ENCODE measurements around the gene GPHA2. TPM values are rescaled to one million over a fixed set of nuclear protein-coding genes. Genes with fewer than 3 reads are reported as not detected.

GPHA2 gene
- total and polyA plus RNA-seq, 7 donors: not detected

DNA sequence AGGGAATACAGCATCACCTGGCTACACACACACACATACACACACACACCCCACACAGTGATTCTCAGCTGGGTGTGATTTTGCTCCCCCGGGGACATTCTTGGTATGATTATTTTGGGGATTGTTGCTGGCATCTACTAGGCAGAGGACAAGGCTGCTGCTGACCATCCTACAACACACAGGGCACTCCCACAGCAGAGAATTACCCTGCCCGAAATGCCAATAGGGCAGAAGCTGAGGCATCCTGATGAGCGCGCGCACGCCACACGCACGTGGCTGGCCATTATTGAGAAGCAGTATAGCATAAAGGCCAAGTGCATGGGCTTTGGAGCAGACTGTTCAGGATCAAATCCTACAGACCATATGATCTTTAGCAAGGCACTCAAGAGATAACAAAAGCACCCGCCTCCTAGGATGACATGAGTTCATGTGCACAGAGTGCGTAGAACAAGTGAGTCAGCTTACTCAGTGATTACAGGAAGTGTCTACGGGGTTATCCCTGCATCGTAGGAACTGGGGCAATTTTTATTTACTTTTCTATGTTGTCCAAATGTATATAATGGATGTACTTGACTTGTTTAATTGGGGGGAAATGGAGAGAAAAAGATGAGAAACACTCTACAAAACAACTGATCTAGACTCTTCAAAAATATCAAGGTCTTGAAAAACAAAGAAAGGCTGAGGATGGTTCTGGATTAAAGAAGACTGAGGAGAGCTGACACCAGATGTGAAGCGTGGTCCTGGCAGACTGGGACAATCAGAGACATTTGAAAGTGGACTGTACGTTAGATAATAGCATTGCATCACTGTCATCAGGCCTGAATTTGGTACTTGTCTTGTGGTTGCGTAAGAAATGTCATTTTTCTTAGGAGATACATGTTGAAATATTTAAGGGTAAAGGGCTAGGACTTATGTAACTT lies 50.1 kb downstream of the GPHA2 start:
- no peaks in the 10 kb centered on the region for H3K27me3 ChIP-seq (ENCODE audit: insufficient read depth in 3 of 3, low read length in 2 of 3)
- H3K9me3 ChIP-seq: no peaks in the 10 kb centered on the region
- no peak overlapping the region for H3K4me3 ChIP-seq
- no peak for TF ChIP-seq CTCF (IDR thresholded peaks at IDR 0.05)
- no peaks in the 10 kb centered on the region for H3K36me3 ChIP-seq (ENCODE audit: insufficient read depth in 1 of 2, low read depth in 1 of 2)
- DNase-seq (no peak), ATAC-seq (no peak)
- WGBS, 3 donors: 85 to 91% (median 88%) methylated on average over 15 of the region's 15 CpGs
- peaks cover 6% of the 10 kb centered on the region for H3K4me1 ChIP-seq
- no peak overlapping the region for H3K27ac ChIP-seq
- intact Hi-C loops (cut with DNase I): loop anchor here in 1 of 2 donors (2.0 kb wide), 1 partner anchor 33 kb away; no protein-coding TSS in a partner anchor

Other genes starting within 250 kb of the GPHA2 start
- 1 to 10 TPM; 1.4 to 5.2 (median 3.5) TPM for gene NRXN2, start 212.7 kb downstream of the GPHA2 start, total RNA-seq
- gene NRXN2, start 212.7 kb downstream of the GPHA2 start, polyA plus RNA-seq: 1 to 10 TPM in 1 of 3 donors, under 1 TPM in 2; 0.44 to 1.9 (median 0.60) TPM
- 1 to 10 TPM; 2.6 to 8.6 (median 6.0) TPM for gene RASGRP2, start 191.8 kb downstream of the GPHA2 start, total RNA-seq
- 10 to 100 TPM in 1 of 3 donors, 1 to 10 TPM in 2; 6.5 to 14.7 (median 9.1) TPM for gene RASGRP2, start 191.8 kb downstream of the GPHA2 start, polyA plus RNA-seq
- 1,000 to 10,000 TPM; 1,536 to 2,203 (median 1,794) TPM for gene PYGM, start 175.9 kb downstream of the GPHA2 start, total RNA-seq
- gene PYGM, start 175.9 kb downstream of the GPHA2 start, polyA plus RNA-seq: 1,000 to 10,000 TPM in 2 of 3 donors, 100 to 1,000 TPM in 1; 511 to 1,840 (median 1,729) TPM
- gene SF1, start 157.4 kb downstream of the GPHA2 start, total RNA-seq: 100 to 1,000 TPM; 150 to 210 (median 184) TPM
- gene SF1, start 157.4 kb downstream of the GPHA2 start, polyA plus RNA-seq: 10 to 100 TPM; 56.2 to 89.6 (median 65.4) TPM
- gene MAP4K2, start 132.7 kb downstream of the GPHA2 start, total RNA-seq: 1 to 10 TPM; 3.0 to 6.7 (median 4.0) TPM
- gene MAP4K2, start 132.7 kb downstream of the GPHA2 start, polyA plus RNA-seq: 1 to 10 TPM; 4.5 to 6.1 (median 5.6) TPM
- gene MEN1, start 125.3 kb downstream of the GPHA2 start, total RNA-seq: 10 to 100 TPM in 2 of 4 donors, 1 to 10 TPM in 2; 7.2 to 13.5 (median 10.3) TPM
- 10 to 100 TPM in 2 of 3 donors, 1 to 10 TPM in 1; 8.7 to 21.2 (median 12.9) TPM for gene MEN1, start 125.3 kb downstream of the GPHA2 start, polyA plus RNA-seq
- gene CDC42BPG, start 91.2 kb downstream of the GPHA2 start, total RNA-seq: 1 to 10 TPM in 1 of 4 donors, under 1 TPM in 2, not detected in 1; 0.05 to 2.2 (median 0.08) TPM
- gene CDC42BPG, start 91.2 kb downstream of the GPHA2 start, polyA plus RNA-seq: under 1 TPM; 0.04 to 0.06 (median 0.05) TPM
- gene EHD1, start 57.3 kb downstream of the GPHA2 start, total RNA-seq: 10 to 100 TPM; 34.7 to 71.0 (median 61.1) TPM
- gene EHD1, start 57.3 kb downstream of the GPHA2 start, polyA plus RNA-seq: 100 to 1,000 TPM in 1 of 3 donors, 10 to 100 TPM in 2; 23.5 to 174 (median 30.9) TPM
- gene ATG2A, start 18.7 kb downstream of the GPHA2 start, total RNA-seq: 10 to 100 TPM; 19.5 to 21.6 (median 20.6) TPM
- 10 to 100 TPM; 11.0 to 17.9 (median 15.4) TPM for gene ATG2A, start 18.7 kb downstream of the GPHA2 start, polyA plus RNA-seq
- gene PPP2R5B, start 11.2 kb downstream of the GPHA2 start, total RNA-seq: 10 to 100 TPM; 13.2 to 21.9 (median 18.1) TPM
- gene PPP2R5B, start 11.2 kb downstream of the GPHA2 start, polyA plus RNA-seq: 10 to 100 TPM; 14.9 to 36.1 (median 16.8) TPM
- gene MAJIN, start 36.2 kb upstream of the GPHA2 start, total RNA-seq: not detected
- not detected for gene MAJIN, start 36.2 kb upstream of the GPHA2 start, polyA plus RNA-seq
- gene BATF2, start 61.1 kb upstream of the GPHA2 start, total RNA-seq: 1 to 10 TPM; 1.7 to 2.5 (median 2.4) TPM
- 1 to 10 TPM; 2.3 to 8.4 (median 3.4) TPM for gene BATF2, start 61.1 kb upstream of the GPHA2 start, polyA plus RNA-seq
- gene ARL2, start 78.3 kb upstream of the GPHA2 start, total RNA-seq: 100 to 1,000 TPM; 109 to 171 (median 145) TPM
- 100 to 1,000 TPM; 119 to 168 (median 154) TPM for gene ARL2, start 78.3 kb upstream of the GPHA2 start, polyA plus RNA-seq
- 10 to 100 TPM; 15.6 to 21.7 (median 18.7) TPM for gene SNX15, start 91.5 kb upstream of the GPHA2 start, total RNA-seq
- 10 to 100 TPM; 26.7 to 66.5 (median 30.3) TPM for gene SNX15, start 91.5 kb upstream of the GPHA2 start, polyA plus RNA-seq
- 10 to 100 TPM in 1 of 4 donors, 1 to 10 TPM in 3; 8.4 to 12.3 (median 9.1) TPM for gene SAC3D1, start 105.3 kb upstream of the GPHA2 start, total RNA-seq
- gene SAC3D1, start 105.3 kb upstream of the GPHA2 start, polyA plus RNA-seq: 10 to 100 TPM; 10.8 to 19.2 (median 12.9) TPM
- gene NAALADL1, start 122.7 kb upstream of the GPHA2 start, total RNA-seq: 1 to 10 TPM in 2 of 4 donors, under 1 TPM in 2; 0.98 to 4.8 (median 1.9) TPM
- 1 to 10 TPM; 1.3 to 3.7 (median 1.6) TPM for gene NAALADL1, start 122.7 kb upstream of the GPHA2 start, polyA plus RNA-seq
- 1 to 10 TPM in 1 of 4 donors, under 1 TPM in 3; 0.50 to 1.1 (median 0.87) TPM for gene CDCA5, start 148.1 kb upstream of the GPHA2 start, total RNA-seq
- gene CDCA5, start 148.1 kb upstream of the GPHA2 start, polyA plus RNA-seq: 1 to 10 TPM in 2 of 3 donors, under 1 TPM in 1; 0.28 to 1.6 (median 1.3) TPM
- 10 to 100 TPM; 22.1 to 29.3 (median 26.2) TPM for gene ZFPL1, start 148.3 kb upstream of the GPHA2 start, total RNA-seq
- 10 to 100 TPM; 43.0 to 55.9 (median 46.8) TPM for gene ZFPL1, start 148.3 kb upstream of the GPHA2 start, polyA plus RNA-seq
- 100 to 1,000 TPM in 1 of 4 donors, 10 to 100 TPM in 3; 82.2 to 105 (median 91.3) TPM for gene VPS51, start 160.3 kb upstream of the GPHA2 start, total RNA-seq
- 100 to 1,000 TPM in 1 of 3 donors, 10 to 100 TPM in 2; 60.3 to 110 (median 85.8) TPM for gene VPS51, start 160.3 kb upstream of the GPHA2 start, polyA plus RNA-seq
- gene TM7SF2, start 176.0 kb upstream of the GPHA2 start, total RNA-seq: 10 to 100 TPM in 2 of 4 donors, 1 to 10 TPM in 2; 5.1 to 13.5 (median 9.5) TPM
- gene TM7SF2, start 176.0 kb upstream of the GPHA2 start, polyA plus RNA-seq: 1 to 10 TPM; 3.2 to 7.8 (median 5.3) TPM
- 10 to 100 TPM in 2 of 4 donors, 1 to 10 TPM in 2; 8.6 to 16.1 (median 10.2) TPM for gene ZNHIT2, start 181.8 kb upstream of the GPHA2 start, total RNA-seq
- gene ZNHIT2, start 181.8 kb upstream of the GPHA2 start, polyA plus RNA-seq: 10 to 100 TPM; 21.7 to 25.7 (median 24.9) TPM
- gene FAU, start 186.2 kb upstream of the GPHA2 start, total RNA-seq: 100 to 1,000 TPM; 465 to 641 (median 573) TPM
- gene FAU, start 186.2 kb upstream of the GPHA2 start, polyA plus RNA-seq: 100 to 1,000 TPM; 639 to 798 (median 733) TPM
- 10 to 100 TPM; 31.4 to 36.7 (median 32.4) TPM for gene MRPL49, start 186.4 kb upstream of the GPHA2 start, total RNA-seq
- 10 to 100 TPM; 29.0 to 54.1 (median 45.8) TPM for gene MRPL49, start 186.4 kb upstream of the GPHA2 start, polyA plus RNA-seq
- 10 to 100 TPM; 26.5 to 56.1 (median 31.7) TPM for gene SYVN1, start 198.6 kb upstream of the GPHA2 start, total RNA-seq
- gene SYVN1, start 198.6 kb upstream of the GPHA2 start, polyA plus RNA-seq: 10 to 100 TPM; 20.2 to 33.5 (median 20.5) TPM
- gene SPDYC, start 234.3 kb upstream of the GPHA2 start, total RNA-seq: not detected
- not detected for gene SPDYC, start 234.3 kb upstream of the GPHA2 start, polyA plus RNA-seq
- gene CAPN1, start 246.0 kb upstream of the GPHA2 start, total RNA-seq: 100 to 1,000 TPM in 1 of 4 donors, 10 to 100 TPM in 3; 72.4 to 105 (median 81.5) TPM
- 10 to 100 TPM; 65.7 to 97.4 (median 86.5) TPM for gene CAPN1, start 246.0 kb upstream of the GPHA2 start, polyA plus RNA-seq

Measured in psoas muscle (tissue), 8 donors.